HepG2 (cell line): ENCODE results near the gene FXN. TPM values are rescaled to one million over a fixed set of nuclear protein-coding genes. Genes with fewer than 3 reads are reported as not detected.

ENCODE experiments used
- FIP1L1 ChIP-seq: fragments of 200-400 bp; formaldehyde crosslinking; IDR thresholded peaks from 2 replicates; pipeline ENCODE4 v1.6.1; 2018; ENCODE audit warnings: low read depth, mild to moderate bottlenecking, low read length, moderate library complexity, borderline replicate concordance; ENCODE audit not compliant: insufficient read depth
- HES4 ChIP-seq: sonication (generic); formaldehyde crosslinking; IDR thresholded peaks from 2 replicates; pipeline ENCODE4 v1.9.0; 2021; ENCODE audit warnings: mild to moderate bottlenecking, missing genetic modification reagents, borderline replicate concordance
- HOXA7 ChIP-seq: sonication (generic); formaldehyde crosslinking; IDR thresholded peaks from 2 replicates; pipeline ENCODE4 v1.8.1; 2022; ENCODE audit warnings: mild to moderate bottlenecking, missing genetic modification reagents, moderate library complexity
- NFAT5 ChIP-seq: sonication (generic); formaldehyde crosslinking; IDR thresholded peaks from 2 replicates; pipeline ENCODE4 v1.4.0; 2020; ENCODE audit warnings: missing genetic modification reagents
- REPIN1 ChIP-seq: sonication (generic); formaldehyde crosslinking; IDR thresholded peaks from 2 replicates; pipeline ENCODE4 v1.8.0; 2022; ENCODE audit warnings: missing genetic modification reagents, low read depth, mild to moderate bottlenecking, borderline replicate concordance
- SMARCE1 ChIP-seq: fragments of 450-650 bp; IDR thresholded peaks from 2 replicates; pipeline ENCODE4 v1.6.1; 2017; ENCODE audit warnings: borderline replicate concordance
- TAF15 ChIP-seq: fragments of 200-400 bp; formaldehyde crosslinking; IDR thresholded peaks from one replicate; pipeline ENCODE4 v1.6.1; 2018; ENCODE audit warnings: mild to moderate bottlenecking, low read depth, low read length; ENCODE audit not compliant: poor library complexity, severe bottlenecking
- ZNF124 ChIP-seq: sonication (generic); formaldehyde crosslinking; IDR thresholded peaks from 2 replicates; pipeline ENCODE4 v1.4.0; 2020; ENCODE audit warnings: missing genetic modification reagents
- ZNF282 ChIP-seq: fragments of 450-650 bp; IDR thresholded peaks from 2 replicates; pipeline ENCODE4 v1.6.1; 2018; ENCODE audit not compliant: partially characterized antibody
- ZNF350 ChIP-seq: sonication (generic); formaldehyde crosslinking; IDR thresholded peaks from 2 replicates; pipeline ENCODE4 v1.4.0; 2020; ENCODE audit warnings: mild to moderate bottlenecking, low read depth, missing genetic modification reagents, borderline replicate concordance
- ZNF564 ChIP-seq: sonication (generic); formaldehyde crosslinking; IDR thresholded peaks from 2 replicates; pipeline ENCODE4 v1.8.1; 2023; ENCODE audit warnings: mild to moderate bottlenecking, missing genetic modification reagents
- ZNF607 ChIP-seq: sonication (generic); formaldehyde crosslinking; IDR thresholded peaks from 2 replicates; pipeline ENCODE4 v1.5.1; 2020; ENCODE audit warnings: missing genetic modification reagents, mild to moderate bottlenecking, borderline replicate concordance
- ZNF841 ChIP-seq: sonication (generic); formaldehyde crosslinking; IDR thresholded peaks from 2 replicates; pipeline ENCODE4 v1.8.1; 2023; ENCODE audit warnings: missing genetic modification reagents, borderline replicate concordance
- polyA plus RNA-seq, 8 experiments: library from polyadenylated mRNA; depleted of rRNA in 3 of 8; stranded (reverse) in 7 of 8; unstranded in 1 of 8; fragments of >200 nt; fragmentation: Illumina TruSeq in 4 of 8; extraction: Trizol in 4 of 8; gene quantifications; 2 replicates each; pipeline versions ENCODE4 v1.2.1 to v1.2.3, GENCODE V29; 2011 to 2016; ENCODE audit warnings: low read depth in 4 of 8, missing spikeins in 1 of 8, mixed read lengths in 1 of 8; ENCODE audit not compliant: insufficient read depth in 1 of 8
- total RNA-seq, 5 experiments: library from RNA; depleted of rRNA; stranded (reverse); fragments of >200 nt; fragmentation: Illumina TruSeq; extraction: Trizol; gene quantifications; 2 replicates each; pipeline ENCODE4 v1.2.3, GENCODE V29; 2016; ENCODE audit warnings: low read depth in 1 of 5
- TF ChIP-seq, protein P1 (sequence below): sonication (generic); formaldehyde crosslinking; IDR thresholded peaks from 2 replicates; pipeline ENCODE4 v1.8.0; 2022; ENCODE audit warnings: missing genetic modification reagents, mild to moderate bottlenecking, moderate library complexity, borderline replicate concordance
- TF ChIP-seq, protein P2 (sequence below): sonication (generic); formaldehyde crosslinking; IDR thresholded peaks from 2 replicates; pipeline ENCODE4 v1.4.0; 2020; ENCODE audit warnings: missing genetic modification reagents, borderline replicate concordance
- TF ChIP-seq, protein P3 (sequence below): sonication (generic); formaldehyde crosslinking; IDR thresholded peaks from 2 replicates; pipeline ENCODE4 v1.4.0; 2020; ENCODE audit warnings: low read depth, mild to moderate bottlenecking, missing genetic modification reagents

Gene FXN
- total and polyA plus RNA-seq, 2 of the 13 experiments (the other 11 are each of a cell fraction or from before 2014, with no cell fraction given) = 24.1 to 26.0 TPM

DNA sequence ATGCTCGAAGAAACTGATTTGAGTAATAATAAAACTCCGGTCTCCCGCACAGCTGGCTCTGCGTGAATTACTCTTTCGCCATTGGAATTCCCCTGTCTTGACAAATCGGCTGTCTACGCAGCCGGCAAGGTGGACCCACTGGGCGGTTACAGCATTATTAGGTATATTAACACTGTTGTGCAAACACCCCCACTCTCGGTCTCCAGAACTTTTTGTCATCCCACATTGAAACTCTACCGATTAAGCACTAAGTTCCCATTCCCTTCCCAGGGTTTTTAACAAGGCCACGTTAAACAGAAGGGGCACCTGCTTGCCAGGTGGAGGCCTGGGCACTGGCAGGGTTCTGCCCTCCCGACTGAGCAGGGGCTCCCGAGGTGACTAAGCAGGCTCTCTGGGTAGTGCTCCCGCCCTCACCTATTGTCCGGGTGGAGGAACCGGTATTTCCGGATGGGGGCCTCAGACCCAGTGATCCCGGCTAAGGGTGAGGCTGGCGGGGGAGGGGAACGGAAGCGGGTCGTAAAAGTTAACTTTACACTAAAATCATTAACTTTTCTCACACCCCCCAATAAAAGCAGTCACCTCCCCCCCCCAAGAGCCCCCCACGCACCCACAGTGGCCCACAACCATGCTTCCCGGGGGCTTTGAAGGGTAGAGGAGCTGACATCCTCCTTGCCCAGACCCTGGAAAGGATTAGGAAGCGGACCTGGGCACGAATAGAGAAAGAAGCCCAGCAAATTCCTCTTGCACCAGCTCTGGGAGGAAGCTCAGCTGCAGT lies 85.0 kb downstream of the FXN start (continued):
- TF ChIP-seq, protein P1, sequence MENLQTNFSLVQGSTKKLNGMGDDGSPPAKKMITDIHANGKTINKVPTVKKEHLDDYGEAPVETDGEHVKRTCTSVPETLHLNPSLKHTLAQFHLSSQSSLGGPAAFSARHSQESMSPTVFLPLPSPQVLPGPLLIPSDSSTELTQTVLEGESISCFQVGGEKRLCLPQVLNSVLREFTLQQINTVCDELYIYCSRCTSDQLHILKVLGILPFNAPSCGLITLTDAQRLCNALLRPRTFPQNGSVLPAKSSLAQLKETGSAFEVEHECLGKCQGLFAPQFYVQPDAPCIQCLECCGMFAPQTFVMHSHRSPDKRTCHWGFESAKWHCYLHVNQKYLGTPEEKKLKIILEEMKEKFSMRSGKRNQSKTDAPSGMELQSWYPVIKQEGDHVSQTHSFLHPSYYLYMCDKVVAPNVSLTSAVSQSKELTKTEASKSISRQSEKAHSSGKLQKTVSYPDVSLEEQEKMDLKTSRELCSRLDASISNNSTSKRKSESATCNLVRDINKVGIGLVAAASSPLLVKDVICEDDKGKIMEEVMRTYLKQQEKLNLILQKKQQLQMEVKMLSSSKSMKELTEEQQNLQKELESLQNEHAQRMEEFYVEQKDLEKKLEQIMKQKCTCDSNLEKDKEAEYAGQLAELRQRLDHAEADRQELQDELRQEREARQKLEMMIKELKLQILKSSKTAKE (CRISPR knock-in tag) = no peak
- TF ChIP-seq HOXA7 (CRISPR knock-in tag) (no peak), ZNF841 (CRISPR knock-in tag) (no peak), ZNF564 (CRISPR knock-in tag) (0 out of 2 replicates have a peak, but pooled peaks have one; percentile 22), SMARCE1 (no peak), ZNF282 (no peak), REPIN1 (CRISPR knock-in tag) (no peak), NFAT5 (CRISPR knock-in tag) (no peak; the same call in 1 of the 2 replicates), ZNF350 (CRISPR knock-in tag) (peak; percentile 54; the same call in 1 of the 2 replicates), FIP1L1 (no peak), ZNF124 (no peak), ZNF607 (CRISPR knock-in tag) (no peak), TAF15 (no peak), HES4 (CRISPR knock-in tag) (no peak)
- TF ChIP-seq, protein P2, sequence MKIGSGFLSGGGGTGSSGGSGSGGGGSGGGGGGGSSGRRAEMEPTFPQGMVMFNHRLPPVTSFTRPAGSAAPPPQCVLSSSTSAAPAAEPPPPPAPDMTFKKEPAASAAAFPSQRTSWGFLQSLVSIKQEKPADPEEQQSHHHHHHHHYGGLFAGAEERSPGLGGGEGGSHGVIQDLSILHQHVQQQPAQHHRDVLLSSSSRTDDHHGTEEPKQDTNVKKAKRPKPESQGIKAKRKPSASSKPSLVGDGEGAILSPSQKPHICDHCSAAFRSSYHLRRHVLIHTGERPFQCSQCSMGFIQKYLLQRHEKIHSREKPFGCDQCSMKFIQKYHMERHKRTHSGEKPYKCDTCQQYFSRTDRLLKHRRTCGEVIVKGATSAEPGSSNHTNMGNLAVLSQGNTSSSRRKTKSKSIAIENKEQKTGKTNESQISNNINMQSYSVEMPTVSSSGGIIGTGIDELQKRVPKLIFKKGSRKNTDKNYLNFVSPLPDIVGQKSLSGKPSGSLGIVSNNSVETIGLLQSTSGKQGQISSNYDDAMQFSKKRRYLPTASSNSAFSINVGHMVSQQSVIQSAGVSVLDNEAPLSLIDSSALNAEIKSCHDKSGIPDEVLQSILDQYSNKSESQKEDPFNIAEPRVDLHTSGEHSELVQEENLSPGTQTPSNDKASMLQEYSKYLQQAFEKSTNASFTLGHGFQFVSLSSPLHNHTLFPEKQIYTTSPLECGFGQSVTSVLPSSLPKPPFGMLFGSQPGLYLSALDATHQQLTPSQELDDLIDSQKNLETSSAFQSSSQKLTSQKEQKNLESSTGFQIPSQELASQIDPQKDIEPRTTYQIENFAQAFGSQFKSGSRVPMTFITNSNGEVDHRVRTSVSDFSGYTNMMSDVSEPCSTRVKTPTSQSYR (CRISPR knock-in tag) = peak; percentile 92
- TF ChIP-seq, protein P3, sequence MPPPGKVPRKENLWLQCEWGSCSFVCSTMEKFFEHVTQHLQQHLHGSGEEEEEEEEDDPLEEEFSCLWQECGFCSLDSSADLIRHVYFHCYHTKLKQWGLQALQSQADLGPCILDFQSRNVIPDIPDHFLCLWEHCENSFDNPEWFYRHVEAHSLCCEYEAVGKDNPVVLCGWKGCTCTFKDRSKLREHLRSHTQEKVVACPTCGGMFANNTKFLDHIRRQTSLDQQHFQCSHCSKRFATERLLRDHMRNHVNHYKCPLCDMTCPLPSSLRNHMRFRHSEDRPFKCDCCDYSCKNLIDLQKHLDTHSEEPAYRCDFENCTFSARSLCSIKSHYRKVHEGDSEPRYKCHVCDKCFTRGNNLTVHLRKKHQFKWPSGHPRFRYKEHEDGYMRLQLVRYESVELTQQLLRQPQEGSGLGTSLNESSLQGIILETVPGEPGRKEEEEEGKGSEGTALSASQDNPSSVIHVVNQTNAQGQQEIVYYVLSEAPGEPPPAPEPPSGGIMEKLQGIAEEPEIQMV = 0 out of 2 replicates have a peak, but pooled peaks have one; percentile 57
